ENCODE results near the gene PTTG2. TPM values are rescaled to one million over a fixed set of nuclear protein-coding genes. Genes with fewer than 3 reads are reported as not detected.
"Not testable (repeated sequence)": the region's sequence is repeated elsewhere in the genome, so short reads cannot be mapped to it uniquely, and the experiment has no call there.

The PTTG2 gene
- total RNA-seq = 10 to 100 TPM in 1 of 6 donors, 1 to 10 TPM in 1, under 1 TPM in 2, not detected in 2; 0.43 to 22.0 (median 0.85) TPM

DNA sequence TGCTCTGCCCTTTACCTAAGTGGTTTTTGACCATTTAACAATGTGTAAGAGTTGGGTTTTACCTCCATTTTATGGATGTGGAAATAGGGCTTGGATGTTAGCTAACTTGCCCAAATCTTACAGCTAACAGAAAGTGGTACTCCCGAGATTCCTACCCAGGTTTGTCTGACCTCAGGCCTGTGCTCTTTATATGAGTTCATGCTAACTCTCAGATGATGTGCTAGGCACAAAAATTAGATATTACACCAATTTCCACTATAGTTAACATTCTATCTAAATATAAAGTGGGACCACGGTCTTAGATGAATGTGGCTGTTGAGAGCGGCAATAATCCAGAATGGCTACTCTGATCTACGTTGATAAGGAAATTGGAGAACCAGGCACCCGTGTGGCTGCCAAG lies at the start of gene PTTG2:
TSS of gene PTTG2 (plus strand) at position 301 of the 400 bp plus-strand sequence. CDS start at position 338, 37 bp downstream.
- DNase-seq (no peak), ATAC-seq (ENCODE audit: low FRiP score in 2 of 2) (no peak)
- Histone ChIP-seq H3K27ac (no peak within 1 kb of the TSS), H3K36me3 (no peaks in the 10 kb centered on the region), H3K4me1 (peaks cover 0 to 3% (median 1%) of the 10 kb centered on the region in 4 donors), H3K27me3 (no peaks in the 10 kb centered on the region), H3K4me3 (no peak within 1 kb of the TSS), H3K9me3 (no peaks in the 10 kb centered on the region)
- 79 to 86% methylated on average over 5 of the region's 5 CpGs for WGBS, 2 donors
- no peak for TF ChIP-seq POLR2AphosphoS5 (IDR thresholded peaks at IDR 0.05)
- no peak for TF ChIP-seq EP300 (IDR thresholded peaks at IDR 0.05)
- TF ChIP-seq, protein P1, sequence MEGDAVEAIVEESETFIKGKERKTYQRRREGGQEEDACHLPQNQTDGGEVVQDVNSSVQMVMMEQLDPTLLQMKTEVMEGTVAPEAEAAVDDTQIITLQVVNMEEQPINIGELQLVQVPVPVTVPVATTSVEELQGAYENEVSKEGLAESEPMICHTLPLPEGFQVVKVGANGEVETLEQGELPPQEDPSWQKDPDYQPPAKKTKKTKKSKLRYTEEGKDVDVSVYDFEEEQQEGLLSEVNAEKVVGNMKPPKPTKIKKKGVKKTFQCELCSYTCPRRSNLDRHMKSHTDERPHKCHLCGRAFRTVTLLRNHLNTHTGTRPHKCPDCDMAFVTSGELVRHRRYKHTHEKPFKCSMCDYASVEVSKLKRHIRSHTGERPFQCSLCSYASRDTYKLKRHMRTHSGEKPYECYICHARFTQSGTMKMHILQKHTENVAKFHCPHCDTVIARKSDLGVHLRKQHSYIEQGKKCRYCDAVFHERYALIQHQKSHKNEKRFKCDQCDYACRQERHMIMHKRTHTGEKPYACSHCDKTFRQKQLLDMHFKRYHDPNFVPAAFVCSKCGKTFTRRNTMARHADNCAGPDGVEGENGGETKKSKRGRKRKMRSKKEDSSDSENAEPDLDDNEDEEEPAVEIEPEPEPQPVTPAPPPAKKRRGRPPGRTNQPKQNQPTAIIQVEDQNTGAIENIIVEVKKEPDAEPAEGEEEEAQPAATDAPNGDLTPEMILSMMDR (IDR thresholded peaks at IDR 0.05) = no peak
- no peak for TF ChIP-seq POLR2A (IDR thresholded peaks at IDR 0.05)

DNA sequence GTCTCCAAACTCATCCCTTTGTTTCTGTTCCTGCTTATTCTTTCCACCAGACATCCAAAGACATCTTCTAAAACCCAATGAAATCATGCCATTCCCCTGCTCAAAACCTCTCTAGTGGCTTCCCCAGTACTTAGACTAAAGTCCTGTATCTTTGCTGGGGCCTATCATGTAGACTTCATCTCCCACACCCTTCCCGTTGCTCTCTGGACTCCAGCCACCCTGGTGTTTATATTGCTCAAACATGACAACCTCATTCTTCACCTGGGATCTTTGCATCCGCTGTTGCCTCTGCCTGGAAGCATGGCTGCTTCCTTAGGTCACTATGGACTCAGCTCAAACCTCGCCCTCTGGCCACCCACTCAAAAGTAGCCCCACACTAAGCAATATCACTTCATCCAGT lies 45.7 kb upstream of the PTTG2 start:
- Histone ChIP-seq H3K36me3 (no peaks in the 10 kb centered on the region), H3K4me1 (no peaks in the 10 kb centered on the region), H3K27ac (no peak overlapping the region), H3K27me3 (no peaks in the 10 kb centered on the region), H3K9me3 (no peaks in the 10 kb centered on the region), H3K4me3 (no peak overlapping the region)
- DNase-seq = no peak
- WGBS, 2 donors = 80 to 82% methylated on average over 3 of the region's 3 CpGs
- ATAC-seq (ENCODE audit: low FRiP score in 2 of 2) = no peak
- TF ChIP-seq POLR2A (IDR thresholded peaks at IDR 0.05) (no peak), POLR2AphosphoS5 (IDR thresholded peaks at IDR 0.05) (no peak), EP300 (IDR thresholded peaks at IDR 0.05) (no peak)
- TF ChIP-seq, protein P1 (IDR thresholded peaks at IDR 0.05) = no peak

DNA sequence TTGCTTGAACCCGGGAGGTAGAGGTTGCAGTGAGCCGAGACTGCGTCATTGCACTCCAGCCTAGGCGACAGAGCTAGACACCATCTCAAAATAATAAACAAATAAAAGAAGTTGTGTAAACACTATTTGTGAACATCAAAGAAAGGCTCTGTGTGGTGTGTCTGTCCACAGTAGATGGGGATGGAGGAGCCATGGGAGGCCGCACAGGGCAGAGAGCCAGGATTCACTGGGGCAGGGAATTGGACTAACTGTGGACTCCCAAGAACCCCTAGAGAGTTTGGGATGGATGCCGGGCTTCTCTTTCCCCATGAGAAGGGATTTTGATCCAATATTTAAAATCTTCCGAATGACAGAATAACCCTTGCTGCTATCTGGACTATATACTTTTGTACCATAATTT lies 42.8 kb upstream of the PTTG2 start:
- H3K4me3 ChIP-seq = no peak overlapping the region
- TF ChIP-seq POLR2A (IDR thresholded peaks at IDR 0.05) = no peak
- H3K36me3 ChIP-seq = no peaks in the 10 kb centered on the region
- DNase-seq (no peak), ATAC-seq (ENCODE audit: low FRiP score in 2 of 2) (no peak)
- no peak overlapping the region for H3K27ac ChIP-seq
- H3K4me1 ChIP-seq = no peaks in the 10 kb centered on the region
- H3K9me3 ChIP-seq = no peaks in the 10 kb centered on the region
- H3K27me3 ChIP-seq = no peaks in the 10 kb centered on the region
- 88% methylated on average over 7 of the region's 7 CpGs for WGBS, 2 donors

DNA sequence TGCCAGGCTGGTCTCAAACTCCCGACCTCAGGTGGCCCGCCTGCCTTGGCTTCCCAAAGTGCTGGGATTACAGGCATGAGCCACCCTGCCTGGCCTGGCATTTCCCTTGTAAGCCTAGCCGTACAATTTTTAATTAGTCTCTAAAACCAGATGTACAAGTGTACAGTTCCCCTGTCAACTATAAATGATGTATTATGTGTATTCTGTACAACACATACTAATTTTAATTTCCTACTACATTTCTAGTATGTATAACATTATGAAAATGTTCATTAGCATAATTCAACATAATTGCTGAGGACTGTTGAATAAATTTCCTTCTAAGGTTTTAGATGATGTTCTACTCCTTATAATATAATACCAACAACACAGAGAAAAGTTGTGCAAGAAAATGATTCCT lies 41.5 kb upstream of the PTTG2 start:
- no peaks in the 10 kb centered on the region for H3K9me3 ChIP-seq
- no peak for DNase-seq
- no peaks in the 10 kb centered on the region for H3K27me3 ChIP-seq
- ATAC-seq (ENCODE audit: low FRiP score in 2 of 2) = no peak
- no peaks in the 10 kb centered on the region for H3K4me1 ChIP-seq
- 85 to 89% methylated on average over 3 of the region's 3 CpGs for WGBS, 2 donors
- H3K27ac ChIP-seq = no peak overlapping the region
- H3K36me3 ChIP-seq = no peaks in the 10 kb centered on the region
- H3K4me3 ChIP-seq = no peak overlapping the region
- TF ChIP-seq, protein P1 (IDR thresholded peaks at IDR 0.05) = no peak
- TF ChIP-seq POLR2AphosphoS5 (IDR thresholded peaks at IDR 0.05) (no peak), POLR2A (IDR thresholded peaks at IDR 0.05) (no peak), EP300 (IDR thresholded peaks at IDR 0.05) (no peak)

DNA sequence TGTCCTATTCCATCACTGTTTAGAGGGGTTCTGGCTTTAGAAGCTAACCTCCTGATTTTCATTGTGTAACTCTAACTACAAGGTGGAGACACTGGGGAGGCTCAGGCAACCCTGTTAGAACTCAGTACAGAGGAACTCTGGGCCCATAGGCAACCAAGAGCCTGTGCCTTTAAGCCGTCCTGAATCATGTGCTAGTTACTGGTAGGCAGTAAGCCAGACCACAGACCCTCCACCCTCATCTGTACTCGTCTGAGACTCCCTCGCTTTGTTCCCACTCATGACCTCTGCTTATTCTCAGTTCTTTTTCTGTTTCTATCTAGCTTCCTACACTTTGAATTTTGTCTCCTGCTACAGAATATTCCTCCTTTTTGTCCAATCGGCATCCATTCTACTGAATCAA lies 37.9 kb upstream of the PTTG2 start:
- no peaks in the 10 kb centered on the region for H3K36me3 ChIP-seq
- no peaks in the 10 kb centered on the region for H3K4me1 ChIP-seq
- no peak for DNase-seq
- ATAC-seq (ENCODE audit: low FRiP score in 2 of 2) = peak in 1 of 2 donors; percentile 96
- WGBS, 2 donors = 63 to 74% methylated on average over 4 of the region's 4 CpGs
- H3K4me3 ChIP-seq = no peak overlapping the region
- TF ChIP-seq, protein P1 (IDR thresholded peaks at IDR 0.05) = no peak
- no peak for TF ChIP-seq POLR2A (IDR thresholded peaks at IDR 0.05)
- no peak for TF ChIP-seq EP300 (IDR thresholded peaks at IDR 0.05)
- no peak for TF ChIP-seq POLR2AphosphoS5 (IDR thresholded peaks at IDR 0.05)
- no peaks in the 10 kb centered on the region for H3K9me3 ChIP-seq
- no peak overlapping the region for H3K27ac ChIP-seq
- no peaks in the 10 kb centered on the region for H3K27me3 ChIP-seq

DNA sequence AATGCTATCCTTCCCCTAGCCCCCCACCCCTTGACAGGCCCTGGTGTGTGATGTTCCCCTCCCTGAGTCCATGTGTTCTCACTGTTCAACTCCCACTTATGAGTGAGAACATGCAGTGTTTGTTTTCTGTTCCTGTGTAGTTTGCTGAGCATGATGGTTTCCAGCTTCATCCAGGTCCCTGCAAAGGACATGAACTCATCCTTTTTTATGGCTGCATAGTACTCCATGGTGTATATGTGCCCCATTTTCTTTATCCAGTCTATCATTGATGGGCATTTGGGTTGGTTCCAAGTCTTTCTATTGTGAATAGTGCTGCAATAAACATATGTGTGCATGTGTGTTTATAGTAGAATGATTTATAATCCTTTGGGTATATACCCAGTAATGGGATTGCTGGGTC lies 37.1 kb upstream of the PTTG2 start:
- not testable (repeated sequence) for H3K36me3 ChIP-seq; ATAC-seq (ENCODE audit: low FRiP score in 2 of 2); H3K9me3 ChIP-seq; H3K4me3 ChIP-seq; H3K27me3 ChIP-seq; H3K27ac ChIP-seq; H3K4me1 ChIP-seq; DNase-seq

All from upper lobe of left lung (tissue), 6 donors.